CD4-positive, alpha-beta T cell treated with Interleukin-17A for 4 hours (primary cell): ENCODE measurements around the gene POC1A.
"Not testable (repeated sequence)": the region's sequence is repeated elsewhere in the genome, so short reads cannot be mapped to it uniquely, and the experiment has no call there.

Experiments used
- DNase-seq: peaks from one replicate; pipeline ENCODE4 v3.0.0-alpha.2; 2020; ENCODE audit warnings: mixed read lengths

The POC1A gene

DNA sequence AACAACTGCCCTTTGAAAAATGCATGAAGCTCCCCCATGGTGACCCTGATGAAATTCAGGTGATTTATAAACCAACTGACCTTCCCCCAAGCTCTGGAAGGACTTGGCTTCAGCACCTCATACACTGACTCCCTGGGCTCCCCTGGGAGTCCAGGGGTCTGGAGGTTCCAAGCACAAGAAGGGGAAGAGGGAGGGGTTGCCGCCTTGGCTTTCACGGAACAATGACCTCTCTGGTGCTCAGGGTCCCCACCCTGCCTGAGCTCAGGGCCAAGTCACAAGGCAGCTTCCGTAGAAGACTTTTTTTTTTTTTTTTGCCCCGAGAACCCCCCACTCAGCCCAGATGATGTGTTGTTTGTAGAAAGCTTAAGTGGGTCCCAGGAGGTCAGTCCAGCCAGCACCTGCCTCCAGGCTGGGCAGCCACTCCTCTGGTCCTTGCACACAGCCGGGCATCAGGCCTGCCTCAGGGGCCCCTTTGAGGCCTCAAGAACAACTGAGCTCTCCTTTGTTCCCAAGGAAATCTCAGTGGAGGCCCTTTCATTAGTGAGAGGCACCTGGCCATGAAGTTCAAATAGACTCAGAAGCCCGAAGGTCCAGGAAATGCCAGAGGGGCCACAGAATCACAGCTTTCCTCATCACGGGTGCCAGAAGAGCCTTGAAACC is 29.7 kb upstream of the POC1A start:
- no peak for DNase-seq

DNA sequence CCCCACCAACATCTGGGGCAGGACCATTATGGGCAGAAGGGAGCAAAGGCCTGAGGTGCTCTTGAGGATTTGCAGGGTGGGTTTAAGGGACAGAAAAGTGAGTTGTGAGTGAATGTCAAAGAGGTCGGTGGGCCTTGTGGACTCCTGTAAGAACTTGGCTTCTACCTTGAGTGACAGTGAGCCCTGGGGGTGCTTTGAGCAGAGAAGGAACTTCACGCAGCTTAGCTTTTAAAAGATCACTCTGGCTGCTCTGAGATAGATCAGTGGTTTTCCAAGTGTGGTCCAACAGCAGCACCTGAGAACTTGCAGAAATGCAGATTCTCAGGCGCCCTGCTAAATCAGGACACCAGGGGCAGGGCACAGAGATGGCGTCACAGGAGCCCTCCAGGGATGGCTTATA is 28.5 kb upstream of the POC1A start:
- no peak for DNase-seq

DNA sequence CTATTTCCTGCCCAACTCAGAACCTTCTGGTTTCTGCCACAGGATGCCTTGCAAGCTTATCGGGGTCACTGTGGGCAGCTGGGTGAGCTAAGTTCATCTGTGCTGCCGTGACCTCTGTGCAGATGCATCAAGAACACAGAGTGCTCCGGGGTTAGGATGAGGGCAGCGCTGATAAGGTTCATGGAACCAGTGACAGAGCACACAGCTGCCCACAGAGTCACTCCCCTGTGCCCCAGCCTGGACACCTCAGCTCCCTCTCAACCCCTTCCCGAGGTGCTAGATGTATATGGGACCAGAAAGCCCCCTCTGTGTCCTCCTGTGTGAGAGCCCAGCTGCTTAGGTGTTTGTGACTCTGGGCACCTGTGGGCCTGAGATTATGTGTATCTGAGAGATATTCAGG is 28.0 kb upstream of the POC1A start:
- no peak for DNase-seq

DNA sequence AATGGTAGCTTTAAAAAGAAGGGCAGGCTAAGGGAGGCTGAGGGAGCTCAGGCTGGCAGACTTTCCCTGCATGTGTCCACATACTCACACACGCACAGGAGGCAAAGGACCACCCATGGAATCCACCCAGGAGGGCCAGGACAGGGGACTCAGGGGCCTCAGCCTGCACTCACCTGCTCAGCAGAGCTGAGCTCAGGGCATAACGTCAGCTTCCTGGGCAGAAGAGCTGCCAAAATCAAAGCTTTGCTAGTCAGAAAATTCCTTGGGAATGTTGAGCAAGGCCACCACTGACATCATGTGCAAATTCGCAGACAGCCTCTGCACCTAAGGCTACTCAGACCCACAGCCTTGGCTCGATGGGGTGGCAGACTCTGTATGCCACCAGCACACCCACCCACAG is 27.3 kb upstream of the POC1A start:
- DNase-seq, result no peak

DNA sequence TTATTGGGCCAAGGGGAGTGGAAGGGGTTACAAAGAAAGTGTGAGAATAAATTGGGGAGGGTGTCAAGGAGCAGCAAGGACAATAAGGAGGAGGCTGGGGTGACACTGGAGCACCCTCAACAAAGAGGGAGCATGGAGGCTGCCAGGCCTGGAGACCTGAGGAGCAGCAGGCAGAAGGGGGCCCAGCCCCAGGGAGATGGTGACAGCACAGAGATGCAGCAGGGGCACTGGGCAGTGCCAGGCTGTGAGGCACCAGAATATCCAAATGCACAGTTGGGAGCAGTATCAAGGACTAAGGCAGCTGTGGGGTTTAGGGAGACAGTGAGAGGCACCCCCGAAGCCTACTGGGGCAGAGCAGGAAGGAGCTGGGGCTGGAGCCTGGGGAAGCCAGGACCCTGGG is 24.3 kb upstream of the POC1A start:
- no peak for DNase-seq

DNA sequence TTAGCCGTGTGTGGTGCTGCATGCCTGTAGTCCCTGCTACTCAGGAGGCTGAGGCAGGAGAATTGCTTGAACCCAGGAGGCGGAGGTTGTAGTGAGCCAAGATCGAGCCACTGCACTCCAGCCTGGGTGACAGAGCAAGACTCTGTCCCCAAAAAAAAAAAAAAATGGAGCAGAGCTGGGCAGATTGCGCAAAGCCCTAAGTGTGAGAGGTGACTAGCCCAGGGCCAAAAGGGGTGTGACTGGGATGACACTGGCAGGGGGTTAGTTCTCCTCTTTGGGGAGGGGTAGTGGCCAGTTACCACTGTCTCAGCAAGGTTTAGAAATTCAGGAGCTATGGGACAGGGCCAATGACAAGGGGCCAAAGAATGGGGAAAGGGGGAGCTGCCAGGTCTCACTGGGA is 23.9 kb upstream of the POC1A start:
- DNase-seq, result not testable (repeated sequence)

DNA sequence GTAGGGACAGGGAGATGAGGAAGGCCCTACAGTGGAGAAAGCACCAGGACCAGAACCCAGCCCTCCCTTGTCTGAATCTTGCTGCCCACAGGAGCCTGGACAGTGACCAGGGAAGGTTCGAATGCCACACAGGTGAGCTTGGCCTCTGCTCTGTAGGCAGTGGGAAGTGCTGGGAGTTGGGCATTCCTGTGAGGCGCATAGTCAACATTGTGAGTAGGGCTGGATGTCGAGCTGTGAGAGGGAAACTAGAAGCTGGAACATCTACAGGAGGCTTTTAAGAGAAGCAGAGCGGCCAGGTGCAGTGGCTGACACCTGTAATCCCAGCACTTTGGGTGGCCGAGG is 23.4 kb upstream of the POC1A start:
- DNase-seq, result no peak

DNA sequence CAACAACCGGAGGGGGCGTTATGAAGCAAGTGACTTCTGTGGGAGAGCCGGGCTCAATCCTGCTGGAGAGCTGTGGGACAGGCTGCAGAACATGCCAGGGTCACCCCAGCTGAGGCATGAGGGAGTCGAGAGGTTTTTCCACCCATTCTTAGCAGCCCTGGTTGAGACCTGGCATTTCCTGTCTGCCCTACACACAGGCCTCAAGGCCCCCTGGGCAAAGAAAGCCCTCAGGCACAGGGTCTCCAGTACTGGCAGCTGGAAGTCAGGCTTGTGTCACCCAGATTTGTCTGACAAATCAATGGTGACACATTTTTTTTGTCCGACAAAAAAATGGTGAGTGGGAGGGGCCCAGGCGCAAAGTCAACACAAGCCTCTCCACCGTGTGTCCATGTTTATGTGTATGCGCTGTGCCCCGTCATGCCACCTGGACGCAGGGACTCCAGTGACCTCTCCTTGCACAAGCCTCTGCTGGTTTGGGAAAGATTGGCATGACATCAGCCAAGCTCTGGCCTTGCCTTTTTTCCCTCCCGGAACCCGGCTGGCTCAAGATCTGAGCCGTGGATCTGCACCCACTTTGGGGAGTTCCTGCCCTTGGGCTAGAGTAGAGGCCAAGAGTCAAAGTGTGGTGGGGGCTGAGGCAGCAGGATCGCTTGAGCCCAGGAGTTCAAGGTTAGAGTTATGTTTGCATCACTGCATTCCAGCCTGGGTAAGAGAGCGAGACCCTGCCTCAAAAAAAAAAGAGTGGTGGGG is 22.9 kb upstream of the POC1A start:
- DNase-seq, result no peak

DNA sequence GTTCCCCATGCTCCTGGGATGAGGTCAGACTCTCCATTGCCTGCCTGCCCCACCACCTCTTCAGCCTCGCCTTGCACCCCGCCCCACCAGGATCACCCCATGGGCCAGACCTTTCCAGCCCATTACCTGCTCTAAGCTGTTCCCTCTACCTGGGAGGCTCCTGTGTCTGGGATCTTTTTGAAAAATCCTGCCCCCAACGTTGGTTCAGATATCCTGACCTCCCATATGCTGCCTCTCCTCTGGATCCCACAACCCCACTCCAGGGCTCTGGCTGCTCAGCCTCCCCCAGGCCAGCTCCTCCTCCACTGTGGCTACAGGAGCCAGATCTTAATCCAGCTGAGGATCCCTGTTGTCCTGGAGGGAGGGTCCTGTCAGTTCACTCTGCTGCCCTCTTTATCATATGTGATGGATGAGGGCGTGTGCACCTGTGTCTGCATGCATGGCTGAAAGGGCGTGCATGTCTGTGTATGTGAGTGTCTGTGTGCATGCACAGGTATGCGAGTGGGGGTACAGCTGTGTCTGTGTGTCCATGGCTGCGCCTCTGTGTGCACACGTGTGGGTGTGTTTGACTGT is 22.0 kb upstream of the POC1A start:
- no peak for DNase-seq

DNA sequence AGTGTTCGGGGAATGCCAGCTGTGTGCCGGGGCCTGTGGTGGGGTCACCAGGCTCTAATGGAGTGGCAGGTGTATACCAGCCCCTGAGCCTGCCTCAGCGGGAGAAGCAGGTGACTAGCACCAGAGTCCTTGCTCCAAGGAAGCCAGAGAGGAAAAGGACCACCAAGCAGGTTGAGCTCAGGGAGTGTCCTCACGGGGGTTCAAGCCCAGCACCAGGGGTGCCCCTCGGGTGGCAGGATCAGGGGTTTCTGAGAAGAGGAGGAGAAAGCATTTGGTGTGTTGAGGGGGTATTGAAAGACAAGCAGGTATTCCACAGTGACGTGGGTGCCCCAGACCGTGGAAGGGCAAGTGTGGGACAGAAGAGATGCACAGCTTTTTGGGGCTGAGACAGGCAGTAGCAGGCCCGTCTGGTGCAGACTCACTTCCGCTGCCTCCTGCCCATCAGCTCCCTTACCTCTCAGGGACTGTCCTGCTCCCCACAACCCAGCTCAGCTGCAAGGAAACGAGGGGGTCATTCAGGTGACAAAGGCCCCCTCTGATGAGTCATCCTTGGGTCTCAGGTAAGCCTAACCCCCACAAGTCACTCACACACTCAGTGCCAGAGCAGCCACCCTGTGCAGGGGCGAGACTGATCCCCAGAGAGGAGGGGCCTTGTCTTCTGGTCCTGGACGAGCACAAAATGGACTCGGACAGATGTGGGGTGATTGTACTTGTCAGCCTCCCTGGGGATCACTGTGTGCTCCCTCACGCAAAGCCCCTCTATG is 21.4 kb upstream of the POC1A start:
- no peak for DNase-seq

DNA sequence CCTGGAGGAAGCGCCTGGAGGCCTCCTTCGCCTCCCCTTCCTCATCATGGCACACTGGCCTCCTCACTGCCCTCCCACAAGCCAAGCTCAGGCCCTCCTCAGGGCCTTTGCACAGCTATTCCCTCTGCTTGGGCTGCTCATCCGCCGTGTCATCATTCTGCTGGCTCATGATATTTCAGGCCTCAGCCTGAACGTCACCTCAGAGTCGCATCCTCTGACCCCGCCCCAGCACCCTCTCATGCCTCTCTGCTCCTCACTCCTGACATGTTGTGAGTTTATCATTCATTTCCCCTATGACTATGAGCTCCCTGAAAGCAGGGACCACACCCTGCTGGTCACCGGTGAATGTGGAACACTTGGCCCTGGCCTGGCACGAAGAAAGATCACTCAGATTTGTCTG is 20.7 kb upstream of the POC1A start:
- no peak for DNase-seq

DNA sequence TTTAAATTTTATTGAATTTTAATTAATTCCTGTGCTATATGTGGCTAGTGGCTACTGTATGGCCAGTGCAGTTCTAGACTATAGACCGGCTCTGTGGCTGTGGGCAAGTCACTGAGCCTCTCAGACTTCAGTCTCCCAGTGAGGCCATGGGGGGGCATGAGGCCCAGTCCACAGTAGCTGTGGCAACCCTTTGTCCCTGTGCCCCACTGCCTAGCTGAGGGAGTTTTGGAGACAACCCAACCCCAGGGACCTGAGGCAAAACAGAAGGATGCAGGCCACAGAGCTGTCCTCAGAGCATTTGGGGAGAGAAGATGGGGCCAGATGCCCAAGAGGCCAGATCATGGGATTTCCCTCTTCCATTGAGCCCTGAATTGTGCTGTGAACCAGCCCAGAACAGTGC is 18.9 kb upstream of the POC1A start:
- DNase-seq, result no peak

DNA sequence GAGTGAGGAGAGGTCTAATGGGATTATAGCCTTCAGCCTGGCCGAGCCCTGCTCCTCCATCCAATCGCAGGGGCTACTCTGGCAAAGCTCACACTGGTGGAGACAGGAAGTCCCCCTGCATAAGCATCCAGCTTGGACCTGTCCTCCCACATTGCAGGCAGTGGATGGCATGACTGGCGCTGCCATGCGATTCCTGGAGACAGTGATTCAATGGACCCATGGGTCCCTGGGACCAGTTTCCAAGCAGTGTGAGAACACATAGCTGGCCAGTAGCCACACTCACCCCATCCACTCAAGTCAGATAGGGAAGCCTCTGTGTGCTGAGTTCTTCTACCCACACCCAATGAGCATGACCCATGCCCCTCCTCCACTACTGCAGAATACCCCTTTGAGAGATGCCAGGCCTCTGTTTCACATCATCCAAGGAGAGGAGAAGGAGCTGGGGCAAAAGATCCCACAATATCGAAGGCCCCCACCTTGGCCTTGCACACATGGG is 18.1 kb upstream of the POC1A start:
- no peak for DNase-seq

DNA sequence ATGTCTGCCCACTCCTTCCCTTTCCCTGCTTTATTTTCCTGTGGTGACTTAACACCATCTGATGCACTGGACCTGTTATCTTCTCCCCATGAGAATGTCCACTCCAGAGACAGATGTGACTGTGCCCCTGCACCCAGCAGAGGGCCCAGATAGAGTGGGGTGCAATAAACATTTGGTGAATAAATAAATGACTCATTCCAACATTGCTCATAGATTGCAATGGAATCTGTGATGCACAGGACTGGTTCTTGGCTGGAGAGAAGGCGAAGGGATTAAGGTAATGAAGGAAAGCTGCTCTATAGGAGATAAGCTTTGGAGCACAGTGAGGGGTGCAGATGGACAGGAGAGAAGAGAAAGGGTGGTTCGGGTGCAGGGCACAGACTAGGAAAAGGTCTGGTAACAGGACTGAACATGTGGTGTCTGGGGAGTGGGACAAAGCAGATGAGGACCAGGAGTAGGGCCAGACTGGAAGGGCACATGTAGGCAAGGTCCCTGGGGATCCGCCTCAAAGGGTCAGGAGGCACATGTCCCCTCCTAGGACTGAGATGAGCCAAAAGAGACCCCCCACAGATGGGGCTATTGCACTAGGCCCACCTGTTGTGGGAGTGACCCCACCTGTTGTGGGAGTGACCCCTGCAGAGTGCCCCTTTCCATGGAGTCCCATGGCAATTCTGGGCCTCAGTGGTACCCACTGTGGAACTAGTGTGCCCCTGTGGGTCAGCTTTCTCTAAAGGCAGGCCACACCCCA is 17.5 kb upstream of the POC1A start:
- no peak for DNase-seq

DNA sequence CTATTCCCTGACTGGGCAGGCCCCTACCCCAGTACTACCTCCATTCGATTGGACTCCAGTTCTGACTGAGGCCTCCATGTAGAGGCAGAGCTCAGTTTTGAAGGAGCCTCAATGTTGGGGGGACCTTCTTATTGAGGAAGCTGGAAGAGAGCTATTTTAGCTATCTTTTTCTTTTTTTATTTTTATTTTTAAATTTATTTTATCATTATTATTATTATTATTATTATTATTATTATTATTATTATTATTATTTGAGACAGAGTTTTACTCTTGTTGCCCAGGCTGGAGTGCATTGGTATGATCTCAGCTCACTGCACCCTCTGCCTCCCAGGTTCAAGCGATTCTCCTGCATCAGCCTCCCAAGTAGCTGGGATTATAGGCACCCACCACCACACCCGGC is 16.0 kb upstream of the POC1A start:
- DNase-seq, result not testable (repeated sequence)

DNA sequence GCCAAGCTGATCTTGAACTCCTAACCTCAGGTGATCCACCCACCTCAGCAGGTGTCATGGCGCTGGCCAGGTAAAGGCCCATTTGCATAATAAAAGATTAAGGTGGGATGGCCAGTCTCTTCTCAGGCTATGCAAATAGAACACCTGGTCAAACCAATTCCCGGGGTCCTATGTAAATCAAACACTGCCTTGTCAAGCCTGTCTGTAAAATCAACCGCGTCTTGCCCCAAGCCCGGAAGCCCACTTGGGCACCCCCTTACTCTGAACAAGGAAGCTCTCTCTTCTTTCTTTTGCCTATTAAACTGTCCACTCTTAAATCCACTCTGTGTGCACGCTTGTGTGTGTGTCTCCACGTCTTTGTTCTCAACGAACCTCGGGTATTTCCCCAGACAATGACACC is 13.0 kb upstream of the POC1A start:
- no peak for DNase-seq

DNA sequence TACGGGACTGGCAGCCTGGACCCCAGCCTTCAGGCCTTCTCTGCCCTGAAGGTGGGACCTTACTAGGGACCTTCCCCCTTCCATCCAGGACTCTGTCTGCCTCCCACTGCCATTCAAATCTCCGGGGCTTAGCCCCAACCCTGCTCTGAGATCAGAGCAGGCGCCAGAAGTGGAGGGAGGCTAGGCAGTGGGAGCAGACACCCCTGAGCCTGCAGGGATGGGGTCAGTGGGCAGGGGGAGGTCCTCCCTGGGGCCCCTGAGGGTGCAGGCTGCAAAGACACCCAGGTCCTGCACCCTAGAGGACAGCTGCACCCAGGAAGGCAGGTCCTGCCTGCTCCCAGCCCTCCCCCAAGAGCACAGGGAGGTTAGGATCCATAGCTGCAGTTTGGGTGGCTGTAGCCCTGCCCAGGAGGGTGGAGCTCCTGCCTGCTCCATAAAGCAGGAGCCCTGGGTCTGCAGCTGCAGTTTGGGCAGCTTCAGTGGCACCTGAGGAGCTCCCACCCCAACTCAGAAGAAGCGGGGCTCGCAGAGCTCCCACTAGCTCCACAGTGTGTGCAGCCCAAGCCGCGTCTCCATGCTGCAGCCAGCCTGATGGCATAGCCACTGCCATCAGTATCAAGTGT is 8.1 kb upstream of the POC1A start:
- DNase-seq, result no peak

DNA sequence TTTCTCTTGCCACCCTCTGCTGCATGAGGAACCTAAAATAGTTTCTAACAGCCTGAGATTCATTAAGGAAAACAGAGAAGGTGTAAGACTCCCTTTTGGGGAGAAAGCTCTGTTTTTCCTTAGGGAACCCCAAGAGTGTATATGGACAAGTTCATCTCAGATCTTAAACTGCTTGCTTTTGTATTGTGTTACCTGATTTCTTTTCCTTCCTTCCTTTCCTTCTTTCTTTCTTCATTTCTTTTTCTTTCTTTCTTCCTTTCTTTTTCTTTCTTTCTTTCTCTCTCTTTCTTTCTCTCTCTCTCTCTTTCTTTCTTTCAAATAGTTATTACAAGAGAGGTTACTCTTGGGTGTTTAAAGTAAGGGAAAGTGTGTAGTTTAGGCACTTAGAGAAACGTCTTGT is 5.3 kb upstream of the POC1A start:
- DNase-seq, result no peak

DNA sequence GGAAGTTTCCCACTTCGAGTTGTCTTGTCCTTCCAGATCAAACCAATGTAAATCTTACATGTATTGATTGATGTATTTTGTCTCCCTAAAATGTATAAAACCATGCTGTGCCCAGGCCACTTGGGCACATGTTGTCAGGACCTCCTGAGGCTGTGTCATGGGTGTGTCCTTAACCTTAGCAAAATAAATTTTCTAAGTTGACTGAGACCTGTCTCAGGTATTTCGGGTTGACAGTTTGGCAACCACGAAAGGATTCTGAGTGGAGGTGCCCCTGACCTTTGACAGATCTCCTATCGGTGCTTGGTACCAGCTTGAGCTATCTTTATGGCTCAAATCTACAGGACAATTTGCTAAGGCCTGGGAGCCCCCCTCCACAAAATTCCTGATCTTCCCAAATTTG is 1.7 kb upstream of the POC1A start:
- DNase-seq, result no peak

DNA sequence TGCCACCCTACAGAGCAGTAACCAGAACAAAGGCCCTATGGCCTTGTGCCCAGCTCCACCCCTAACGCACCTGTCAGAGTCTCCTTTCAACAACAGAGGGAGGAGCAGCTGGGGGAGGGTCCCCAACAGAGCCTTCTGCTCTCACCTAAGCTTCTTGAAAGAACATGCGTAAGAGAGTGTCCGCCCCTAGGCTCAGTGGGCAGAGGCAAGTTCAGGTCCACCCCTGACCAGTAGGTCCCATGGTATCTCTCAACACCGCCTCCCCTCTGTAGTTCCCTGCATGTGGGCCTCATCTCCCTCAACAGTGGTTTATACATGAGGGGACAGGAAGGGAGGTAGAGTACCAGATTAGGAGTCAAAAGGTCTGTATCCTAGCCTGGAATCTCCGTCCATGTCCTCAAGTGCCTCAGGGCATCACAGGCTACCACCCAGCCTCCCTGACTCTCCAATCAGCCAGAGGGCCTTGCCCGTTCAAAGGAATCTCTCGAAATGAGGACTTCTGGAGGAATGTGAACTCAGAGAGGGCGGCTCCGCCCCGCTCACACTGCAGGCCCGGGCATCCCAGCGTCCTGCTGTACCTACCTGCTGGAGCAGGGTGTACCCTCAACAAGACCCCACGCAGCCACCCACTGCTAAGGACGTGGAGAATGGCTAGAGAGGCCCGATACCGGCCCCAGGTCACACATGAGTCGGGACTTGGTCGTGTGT is 680 bp downstream of the POC1A start:
- no peak for DNase-seq

DNA sequence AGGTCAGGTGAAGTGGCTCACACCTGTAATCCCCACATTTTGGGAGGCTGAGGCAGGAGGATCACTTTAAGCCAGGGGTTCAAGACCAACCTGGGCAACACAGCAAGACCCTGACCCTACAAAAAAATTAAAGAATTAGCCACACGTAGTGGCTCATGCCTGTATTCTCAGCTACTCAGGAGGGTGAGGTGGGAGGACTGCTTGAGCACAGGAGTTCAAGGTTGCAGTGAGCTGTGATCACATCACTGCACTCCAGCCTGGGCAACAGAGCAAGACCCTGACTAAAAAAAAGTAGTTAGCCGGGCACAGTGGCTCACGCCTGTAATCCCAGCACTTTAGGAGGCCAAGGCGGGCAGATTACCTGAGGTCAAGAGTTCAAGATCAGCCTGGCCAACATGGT is 2.2 kb downstream of the POC1A start:
- not testable (repeated sequence) for DNase-seq

DNA sequence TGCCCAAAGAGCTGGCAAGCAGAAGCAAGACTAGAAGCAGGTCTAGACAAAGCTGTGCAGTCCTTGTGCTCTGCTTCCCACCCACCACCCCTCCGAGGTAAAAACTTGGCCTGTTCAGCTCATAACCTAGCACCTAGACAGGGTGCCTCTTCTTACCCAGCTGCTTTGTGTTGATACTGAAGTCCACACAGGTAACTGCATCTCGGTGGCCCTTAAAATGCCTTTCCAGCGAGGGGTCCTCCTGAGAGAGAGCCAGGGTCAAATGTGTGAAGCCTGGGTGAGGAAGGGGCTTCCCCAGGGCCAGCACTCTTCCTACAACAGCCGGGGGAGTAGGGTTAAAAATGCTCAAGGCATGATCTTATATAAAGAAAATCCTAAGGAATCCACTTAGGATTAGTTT is 3.4 kb downstream of the POC1A start:
- DNase-seq, result no peak
